K562 (cell line): ENCODE data around the gene GPHN. TPM values are rescaled to one million over a fixed set of nuclear protein-coding genes. Genes with fewer than 3 reads are reported as not detected.
"Not testable (repeated sequence)": the region's sequence is repeated elsewhere in the genome, so short reads cannot be mapped to it uniquely, and the experiment has no call there.

Source experiments
- ATAC-seq: fragments of 200-7000 bp; cut with Tn5 transposase; 3 replicates; pipeline ENCODE4 v1.9.1; 2020; ENCODE audit warnings: moderate library complexity
- BruUV-seq: library from RNA; stranded (reverse); fragments of 400-500 nt; replicated peaks from 2 replicates; lab custom pipeline; 2021; lab: Mats Ljungman, UMichigan
- CTCF ChIA-PET: fragments of 300-600 bp; formaldehyde crosslinking; extraction: SDS; loops from one replicate; lab custom pipeline; 2021; ENCODE audit warnings: low intra/inter-chr PET ratio; lab: Yijun Ruan, JAX
- POLR2A ChIA-PET: fragments of 300-600, 350-650 bp; sonication (Branson Sonifier 250); formaldehyde crosslinking; extraction: SDS; loops from one replicate; lab custom pipeline; 2021; ENCODE audit warnings: antibody characterized with exemption, inconsistent platforms; lab: Yijun Ruan, JAX
- DNase-seq, 4 experiments: peaks; one replicate each; pipeline versions ENCODE4 v3.0.0 to v3.0.0-alpha.2; 2011 to 2018; ENCODE audit warnings: low spot score in 3 of 4, mixed read lengths in 3 of 4; ENCODE audit errors: extremely low read depth in 1 of 4
- FAIRE-seq: peaks from 2 replicates; lab custom pipeline; 2011; peaks lifted over from hg19 to GRCh38; lab: Jason Lieb, UNC
- H2AFZ ChIP-seq: 2 replicates; pipeline ENCODE4 v1.6.0; 2011; ENCODE audit warnings: low read depth, low read length, control low read depth, inconsistent platforms
- H3K27ac ChIP-seq: fragments of 200-600 bp; 3 replicates; pipeline ENCODE4 v1.8.0; 2011; ENCODE audit warnings: low read depth, mild to moderate bottlenecking, control low read depth, inconsistent platforms, low read length, moderate library complexity, mixed read lengths; ENCODE audit errors: extremely low read depth
- H3K27me3 ChIP-seq, 2 experiments: fragments of 300-600 bp in 1 of 2; 2 replicates in 1 of 2; 3 replicates in 1 of 2; pipeline versions ENCODE4 v1.6.0 to v1.8.0; 2011; ENCODE audit warnings: inconsistent platforms in 2 of 2, low read length in 2 of 2, mild to moderate bottlenecking in 1 of 2, mixed read lengths in 1 of 2, moderate library complexity in 1 of 2; ENCODE audit not compliant: control insufficient read depth in 2 of 2, insufficient read depth in 2 of 2
- H3K36me3 ChIP-seq: fragments of 300-600 bp; 3 replicates; pipeline ENCODE4 v1.8.0; 2011; ENCODE audit warnings: mild to moderate bottlenecking, low read length, inconsistent platforms; ENCODE audit not compliant: control insufficient read depth, insufficient read depth
- H3K4me1 ChIP-seq, 2 experiments: fragments of 200-600 bp in 1 of 2; replicated peaks in 1 of 2; 2 replicates in 1 of 2; 3 replicates in 1 of 2; pipeline versions ENCODE4 v1.5.1 to v1.8.0; 2011; ENCODE audit warnings: inconsistent platforms in 2 of 2, low read length in 2 of 2, mild to moderate bottlenecking in 1 of 2, mixed read lengths in 1 of 2, moderate library complexity in 1 of 2; ENCODE audit not compliant: control insufficient read depth in 2 of 2, insufficient read depth in 2 of 2
- H3K4me2 ChIP-seq: 2 replicates; pipeline ENCODE4 v1.6.1; 2011; ENCODE audit warnings: low read length, control low read depth, inconsistent platforms, mixed read lengths; ENCODE audit not compliant: insufficient read depth
- H3K4me3 ChIP-seq: fragments of 200-600 bp; sonication (generic), shearing (Covaris generic); 2 replicates; pipeline ENCODE4 v1.5.1; 2016; ENCODE audit warnings: control low read depth, inconsistent platforms
- H3K79me2 ChIP-seq: fragments of 200-600 bp; 3 replicates; pipeline ENCODE4 v1.8.0; 2011; ENCODE audit warnings: low read length, inconsistent platforms; ENCODE audit not compliant: control insufficient read depth, insufficient read depth
- H3K9ac ChIP-seq, 2 experiments: 2 replicates each; pipeline versions ENCODE4 v1.6.0 to v1.6.1; 2011; ENCODE audit warnings: low read depth in 2 of 2, low read length in 2 of 2, control low read depth in 1 of 2, inconsistent platforms in 1 of 2, mild to moderate bottlenecking in 1 of 2, mixed read lengths in 1 of 2; ENCODE audit not compliant: insufficient read depth in 1 of 2
- H3K9me1 ChIP-seq: one replicate; pipeline ENCODE4 v1.6.0; 2011; ENCODE audit warnings: inconsistent platforms, mild to moderate bottlenecking, low read length, moderate library complexity; ENCODE audit not compliant: control insufficient read depth, insufficient read depth
- H3K9me3 ChIP-seq: replicated peaks from 2 replicates; pipeline ENCODE4 v1.5.1; 2011; ENCODE audit warnings: low read depth, low read length, inconsistent platforms; ENCODE audit not compliant: control insufficient read depth, insufficient read depth
- H4K20me1 ChIP-seq: replicated peaks from 2 replicates; pipeline ENCODE4 v1.6.1; 2011; ENCODE audit warnings: low read length, inconsistent platforms, mixed read lengths; ENCODE audit not compliant: control insufficient read depth, insufficient read depth
- FOXA3 ChIP-seq, 2 experiments: fragments of 450-650 bp in 1 of 2; sonication (generic) in 1 of 2; formaldehyde crosslinking; IDR thresholded peaks in 1 of 2; conservative IDR thresholded peaks in 1 of 2; 2 replicates each; pipeline versions ENCODE4 v1.4.0 to v1.8.0; 2020 to 2022; ENCODE audit warnings: mild to moderate bottlenecking in 2 of 2, missing genetic modification reagents in 1 of 2
- FOXK2 ChIP-seq, 2 experiments: fragments of 450-650 bp; IDR thresholded peaks in 1 of 2; conservative IDR thresholded peaks in 1 of 2; 2 replicates each; pipeline ENCODE4 v1.6.1; 2016; ENCODE audit warnings: low read depth in 2 of 2, mild to moderate bottlenecking in 1 of 2
- YY1 ChIP-seq, 3 experiments: IDR thresholded peaks; 2 replicates each; pipeline ENCODE4 v1.6.1; 2011; ENCODE audit warnings: low read length in 2 of 3, mild to moderate bottlenecking in 2 of 3, moderate library complexity in 2 of 3, borderline replicate concordance in 1 of 3, control low read depth in 1 of 3, low read depth in 1 of 3; ENCODE audit not compliant: insufficient read depth in 3 of 3, insufficient replicate concordance in 2 of 3, control insufficient read depth in 1 of 3, insufficient read length in 1 of 3; ENCODE audit errors: extremely low read depth in 1 of 3
- WGBS: fragments of 100-300 bp; shearing (Covaris generic); methylation state at CpG from one replicate; pipeline ENCODE4 v1.1.6; 2016; ENCODE audit warnings: low coverage, mixed read lengths; ENCODE audit not compliant: insufficient coverage; ENCODE audit errors: missing lambda C conversion rate; 5-methylcytosine and 5-hydroxymethylcytosine counted together
- in situ Hi-C: fragments of 300-500 bp; cut with MboI; formaldehyde crosslinking; loops from 4 replicates; pipeline ENCODE4 v1.15.0; 2018; ENCODE audit warnings: inconsistent platforms, mixed read lengths
- intact Hi-C: fragments of 100-400 bp; cut with micrococcal nuclease; formaldehyde crosslinking; loops from 2 replicates; pipeline ENCODE4 v1.14.2; 2022
- polyA plus RNA-seq, 8 experiments: library from polyadenylated mRNA; depleted of rRNA in 4 of 8; stranded (reverse) in 5 of 8; unstranded in 3 of 8; fragments of >200 nt; fragmentation: Nextera tagmentation in 2 of 8; fragmentation: Illumina TruSeq in 1 of 8; extraction: Ambion mirVana in 2 of 8; extraction: Trizol in 1 of 8; gene quantifications; 2 replicates each; pipeline versions ENCODE4 v1.2.1 to v1.2.3, GENCODE V29; 2011 to 2014; ENCODE audit warnings: inconsistent platforms in 1 of 8, missing spikeins in 1 of 8
- total RNA-seq, 7 experiments: library from RNA; depleted of rRNA in 6 of 7; stranded (reverse); fragments of >200 nt in 6 of 7; fragmentation: Illumina TruSeq in 2 of 7; extraction: Trizol in 2 of 7; gene quantifications; 2 replicates each; pipeline versions ENCODE4 v1.2.1 to v1.2.3, GENCODE V29; 2011 to 2021; ENCODE audit warnings: low replicate concordance in 1 of 7

Gene GPHN
- total and polyA plus RNA-seq, 9 of the 15 experiments (the other 6 are each of a cell fraction or from before 2014, with no cell fraction given), result 5.9 to 16.0 (median 11.4) TPM

DNA sequence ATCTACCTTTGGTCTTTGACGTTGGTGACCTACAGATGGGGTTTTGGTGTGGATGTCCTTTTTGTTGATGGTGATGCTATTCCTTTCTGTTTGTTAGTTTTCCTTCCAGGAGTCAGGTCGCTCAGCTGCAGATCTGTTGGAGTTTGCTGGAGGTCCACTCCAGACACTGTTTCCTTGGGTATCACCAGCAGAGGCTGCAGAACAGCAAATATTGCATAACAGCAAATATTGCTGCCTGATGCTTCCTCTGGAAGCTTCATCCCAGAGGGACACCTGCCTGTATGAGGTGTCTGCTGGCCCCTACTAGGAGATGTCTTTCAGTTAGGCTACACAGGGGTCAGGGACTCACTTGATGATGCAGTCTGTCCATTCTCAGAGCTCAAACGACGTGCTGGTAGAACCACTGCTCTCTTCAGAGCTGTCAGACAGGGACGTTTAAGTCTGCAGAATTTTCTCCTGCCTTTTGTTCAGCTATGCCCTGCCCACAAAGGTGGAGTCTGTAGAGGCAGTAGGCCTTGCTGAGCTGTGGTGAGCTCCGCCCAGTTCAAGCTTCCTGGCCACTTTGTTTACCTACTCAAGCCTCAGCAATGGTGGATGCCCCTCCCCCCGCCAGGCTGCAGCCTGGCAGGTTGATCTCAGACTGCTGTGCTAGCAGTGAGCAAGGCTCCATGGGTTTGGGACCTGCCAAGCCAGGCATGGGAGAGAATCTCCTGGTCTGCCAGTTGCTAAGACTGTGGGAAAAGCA lies 559.3 kb downstream of the GPHN start:
- Histone ChIP-seq H3K4me2 (peak overlapping the region; percentile 52), H2AFZ (peak overlapping the region; percentile 72; the same call in 1 of the 2 replicates)
- H3K36me3 ChIP-seq, intact Hi-C loops, H3K9ac ChIP-seq, H3K4me1 ChIP-seq, ATAC-seq, H3K27ac ChIP-seq, H3K9me3 ChIP-seq, H3K9me1 ChIP-seq, H3K27me3 ChIP-seq, POLR2A ChIA-PET, CTCF ChIA-PET, BruUV-seq, in situ Hi-C loops, H4K20me1 ChIP-seq, FAIRE-seq, H3K79me2 ChIP-seq, H3K4me3 ChIP-seq: not testable (repeated sequence)
- TF ChIP-seq YY1 (IDR thresholded peaks at IDR 0.05; ENCODE audit: borderline replicate concordance in 1 of 3, control insufficient read depth in 1 of 3, extremely low read depth in 1 of 3, insufficient read depth in 3 of 3, insufficient read length in 1 of 3, insufficient replicate concordance in 2 of 3, low read depth in 1 of 3, low read length in 2 of 3) (peak in 1 of 3 experiments; percentile 31), FOXA3 (CRISPR knock-in tag; conservative IDR thresholded peaks at IDR 0.05 in 1 of 2, IDR thresholded peaks at IDR 0.05 in 1 of 2) (peak in 1 of 2 experiments; percentile 41; a peak in 1 of 4 replicates), FOXK2 (conservative IDR thresholded peaks at IDR 0.05 in 1 of 2, IDR thresholded peaks at IDR 0.05 in 1 of 2; ENCODE audit: low read depth in 2 of 2) (peak in 1 of 2 experiments; percentile 50; a peak in 1 of 4 replicates)
- peak in 1 of 4 experiments; percentile 29 for DNase-seq
- 15% methylated on average over 7 of the region's 7 CpGs for WGBS
